ENCODE measurements around the gene ZFPM1.

The ZFPM1 gene

GRCh38 chr16:88499836-88500251 is 46.8 kb downstream of the ZFPM1 start:
- no peak for DNase-seq (ENCODE audit: low spot score)

GRCh38 chr16:88500255-88500661 is 47.2 kb downstream of the ZFPM1 start:
- no peak for DNase-seq (ENCODE audit: low spot score)

- DNase-seq (ENCODE audit: low spot score), result no peak
These were observed 49.3 kb downstream of the ZFPM1 start for GRCh38 chr16:88502371-88502770.

GRCh38 chr16:88502776-88503280 is 49.7 kb downstream of the ZFPM1 start:
- no peak for DNase-seq (ENCODE audit: low spot score)

- DNase-seq (ENCODE audit: low spot score), result no peak
These were observed 50.3 kb downstream of the ZFPM1 start for GRCh38 chr16:88503374-88503770.

GRCh38 chr16:88503771-88504488 is 50.9 kb downstream of the ZFPM1 start:
- DNase-seq (ENCODE audit: low spot score), result no peak

- DNase-seq (ENCODE audit: low spot score), result no peak
These were observed 51.7 kb downstream of the ZFPM1 start for GRCh38 chr16:88504489-88505404.

- no peak for DNase-seq (ENCODE audit: low spot score)
These were observed 52.5 kb downstream of the ZFPM1 start for GRCh38 chr16:88505405-88506082.

GRCh38 chr16:88506723-88507122 is 53.6 kb downstream of the ZFPM1 start:
- DNase-seq (ENCODE audit: low spot score), result no peak

- DNase-seq (ENCODE audit: low spot score), result no peak
These were observed 54.2 kb downstream of the ZFPM1 start for GRCh38 chr16:88507231-88507743.

- no peak for DNase-seq (ENCODE audit: low spot score)
These were observed 55.3 kb downstream of the ZFPM1 start for GRCh38 chr16:88508376-88508867.

GRCh38 chr16:88508868-88509748 is 56.0 kb downstream of the ZFPM1 start:
- DNase-seq (ENCODE audit: low spot score), result no peak

GRCh38 chr16:88509749-88510069 is 56.6 kb downstream of the ZFPM1 start:
- DNase-seq (ENCODE audit: low spot score), result no peak

- DNase-seq (ENCODE audit: low spot score), result no peak
These were observed 57.3 kb downstream of the ZFPM1 start for GRCh38 chr16:88510091-88510994.

- no peak for DNase-seq (ENCODE audit: low spot score)
These were observed 58.0 kb downstream of the ZFPM1 start for GRCh38 chr16:88511060-88511459.

GRCh38 chr16:88511906-88512305 is 58.8 kb downstream of the ZFPM1 start:
- no peak for DNase-seq (ENCODE audit: low spot score)

GRCh38 chr16:88512728-88513696 is 59.9 kb downstream of the ZFPM1 start:
- no peak for DNase-seq (ENCODE audit: low spot score)

- no peak for DNase-seq (ENCODE audit: low spot score)
These were observed 61.0 kb downstream of the ZFPM1 start for GRCh38 chr16:88514070-88514469.

Data from ecto neural progenitor cell (in vitro differentiated cells).